HG02938 (cell line): Measurements from ENCODE around the gene GH2.
A peak's percentile ranks its signal among the peaks of the same experiment; 100 is the strongest.
"Not testable (repeated sequence)": the region's sequence is repeated elsewhere in the genome, so short reads cannot be mapped to it uniquely, and the experiment has no call there.

Experiments used
- ATAC-seq: cut with Tn5 transposase; IDR thresholded peaks from one replicate; pipeline ENCODE4 v1.9.1; 2021; ENCODE audit warnings: mild to moderate bottlenecking, moderate library complexity; ENCODE audit not compliant: unreplicated experiment

The GH2 gene

GRCh38 chr17:63881935-63882601 lies at the start of gene GH2:
TSS of gene GH2 (minus strand) at chr17:63881944. CDS start at chr17:63881801, 143 bp downstream.
- no peak for ATAC-seq

GRCh38 chr17:63930951-63931575 lies 49.3 kb upstream of the GH2 start:
- no peak for ATAC-seq

GRCh38 chr17:63929860-63930766 lies 48.4 kb upstream of the GH2 start:
- ATAC-seq: no peak

GRCh38 chr17:63928966-63929695 lies 47.4 kb upstream of the GH2 start:
- ATAC-seq: no peak

- no peak for ATAC-seq
Measured at GRCh38 chr17:63928172-63928666, 46.5 kb upstream of the GH2 start.

GRCh38 chr17:63927464-63928171 lies 45.9 kb upstream of the GH2 start:
- no peak for ATAC-seq

- ATAC-seq: no peak
Measured at GRCh38 chr17:63926164-63926563, 44.4 kb upstream of the GH2 start.

- ATAC-seq: no peak
Measured at GRCh38 chr17:63925615-63926014, 43.9 kb upstream of the GH2 start.

- ATAC-seq: not testable (repeated sequence)
Measured at GRCh38 chr17:63922402-63922801, 40.7 kb upstream of the GH2 start.

- not testable (repeated sequence) for ATAC-seq
Measured at GRCh38 chr17:63920779-63921178, 39.0 kb upstream of the GH2 start.

- not testable (repeated sequence) for ATAC-seq
Measured at GRCh38 chr17:63920050-63920449, 38.3 kb upstream of the GH2 start.

- peak; percentile 71 for ATAC-seq
Measured at GRCh38 chr17:63919311-63919723, 37.6 kb upstream of the GH2 start.

GRCh38 chr17:63918789-63919305 lies 37.1 kb upstream of the GH2 start, which contains the start of gene GH1:
TSS of gene GH1 (minus strand) at chr17:63918839. CDS start at chr17:63918776, 63 bp downstream.
- ATAC-seq: not testable (repeated sequence)

GRCh38 chr17:63918305-63918704 lies 36.6 kb upstream of the GH2 start:
- no peak for ATAC-seq

- no peak for ATAC-seq
Measured at GRCh38 chr17:63917646-63918045, 35.9 kb upstream of the GH2 start.

GRCh38 chr17:63917206-63917605 lies 35.5 kb upstream of the GH2 start:
- ATAC-seq: not testable (repeated sequence)

- no peak for ATAC-seq
Measured at GRCh38 chr17:63916566-63917185, 34.9 kb upstream of the GH2 start.

- not testable (repeated sequence) for ATAC-seq
Measured at GRCh38 chr17:63915753-63916152, 34.0 kb upstream of the GH2 start.

- ATAC-seq: no peak
Measured at GRCh38 chr17:63914471-63914870, 32.7 kb upstream of the GH2 start.
